ENCODE results near the gene CEP250.
"Not testable (repeated sequence)": the region's sequence is repeated elsewhere in the genome, so short reads cannot be mapped to it uniquely, and the experiment has no call there.

CEP250 gene

DNA sequence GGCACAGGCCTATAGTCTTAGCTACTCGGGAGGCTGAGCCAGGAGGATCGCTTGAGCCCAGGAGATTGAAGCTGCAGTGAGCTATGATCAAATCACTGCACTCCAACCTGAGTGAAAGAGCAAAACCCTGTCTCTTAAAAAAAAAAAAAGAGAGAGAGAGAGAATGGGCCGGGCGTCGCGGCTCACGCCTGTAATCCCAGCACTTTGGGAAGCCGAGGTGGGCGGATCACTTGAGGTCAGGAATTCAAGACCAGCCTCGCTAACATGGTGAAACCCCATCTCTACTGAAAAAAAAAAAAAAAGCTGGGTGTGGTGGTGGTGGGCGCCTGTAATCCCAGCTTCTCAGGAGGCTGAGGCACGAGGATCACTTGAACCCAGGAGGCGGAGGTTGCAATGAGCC lies 5.5 kb upstream of the CEP250 start:
- TF ChIP-seq KLF1 (tag by site-specific recombination; IDR thresholded peaks at IDR 0.05) (peak; percentile 29; the same call in 1 of the 2 replicates), EGR2 (tag by site-specific recombination; IDR thresholded peaks at IDR 0.05; ENCODE audit: low read depth) (peak; percentile 33; the same call in 1 of the 2 replicates)
- TF ChIP-seq, protein P1, sequence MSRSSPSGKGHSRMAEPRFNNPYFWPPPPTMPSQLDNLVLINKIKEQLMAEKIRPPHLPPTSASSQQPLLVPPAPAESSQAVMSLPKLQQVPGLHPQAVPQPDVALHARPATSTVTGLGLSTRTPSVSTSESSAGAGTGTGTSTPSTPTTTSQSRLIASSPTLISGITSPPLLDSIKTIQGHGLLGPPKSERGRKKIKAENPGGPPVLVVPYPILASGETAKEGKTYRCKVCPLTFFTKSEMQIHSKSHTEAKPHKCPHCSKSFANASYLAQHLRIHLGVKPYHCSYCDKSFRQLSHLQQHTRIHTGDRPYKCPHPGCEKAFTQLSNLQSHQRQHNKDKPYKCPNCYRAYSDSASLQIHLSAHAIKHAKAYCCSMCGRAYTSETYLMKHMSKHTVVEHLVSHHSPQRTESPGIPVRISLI (tag by site-specific recombination; IDR thresholded peaks at IDR 0.05): peak; percentile 62; the same call in 1 of the 2 replicates
- H3K9me3 ChIP-seq (ENCODE audit: control insufficient read depth, insufficient read depth, low read depth, low read length); H3K4me3 ChIP-seq (ENCODE audit: low read depth, low read length); H3K27ac ChIP-seq (ENCODE audit: extremely low read depth, low read depth, low read length); H3K36me3 ChIP-seq (ENCODE audit: control insufficient read depth in 2 of 2, insufficient read depth in 1 of 2, low read length in 2 of 2); H3K4me1 ChIP-seq (ENCODE audit: control insufficient read depth, insufficient read depth, low read length): not testable (repeated sequence)
- ChIA-PET POLR2A (interaction anchor here (0.6 to 0.9 kb wide), 3 partner anchors 63 to 160 kb away, joined by 3 to 4 read pairs (median 4); no protein-coding TSS in a partner anchor), CTCF (interaction anchor here (0.6 to 7.4 kb wide), 6 partner anchors 10 to 505 kb away, joined by 3 to 90 read pairs (median 4); no protein-coding TSS in a partner anchor)

DNA sequence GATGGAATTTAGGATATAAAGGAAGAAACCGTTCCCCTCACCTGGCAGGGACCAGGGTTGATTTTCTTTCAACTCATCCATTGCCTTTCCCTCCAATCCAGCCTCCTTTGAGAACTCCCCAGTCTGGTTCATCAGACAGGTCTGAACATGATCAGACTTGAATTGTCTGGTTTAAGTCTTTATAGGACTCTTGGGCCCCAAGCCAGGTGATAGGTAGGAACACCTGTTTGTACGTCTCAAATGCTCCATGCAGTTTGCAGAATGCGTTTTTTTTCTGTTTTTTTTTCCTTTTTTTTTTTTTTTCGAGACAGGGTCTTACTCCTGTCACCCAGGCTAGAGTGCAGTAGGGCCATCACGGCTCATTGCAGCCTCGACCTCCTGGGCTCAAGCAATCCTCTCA lies 4.1 kb upstream of the CEP250 start:
- ChIA-PET CTCF (interaction anchor here (3.1 kb wide), 1 partner anchor 13 kb away, joined by 12 read pairs; the partner anchor contains the start of gene GDF5), POLR2A (interaction anchor here (0.6 kb wide), 1 partner anchor 239 kb away, joined by 5 read pairs; no protein-coding TSS in a partner anchor)
- Histone ChIP-seq H3K9me3 (ENCODE audit: control insufficient read depth, insufficient read depth, low read depth, low read length) (no peaks in the 10 kb centered on the region), H3K36me3 (ENCODE audit: control insufficient read depth in 2 of 2, insufficient read depth in 1 of 2, low read length in 2 of 2) (no peaks in the 10 kb centered on the region; a peak in 1 of 3 replicates), H3K4me3 (ENCODE audit: low read depth, low read length) (no peak overlapping the region), H3K27ac (ENCODE audit: extremely low read depth, low read depth, low read length) (no peak overlapping the region), H3K4me1 (ENCODE audit: control insufficient read depth, insufficient read depth, low read length) (no peaks in the 10 kb centered on the region)
- TF ChIP-seq ZNF10 (tag by site-specific recombination; IDR thresholded peaks at IDR 0.05) (no peak), ZBTB20 (tag by site-specific recombination; IDR thresholded peaks at IDR 0.05) (peak; percentile 2; the same call in 1 of the 2 replicates), ZNF600 (tag by site-specific recombination; IDR thresholded peaks at IDR 0.05) (no peak), ZNF274 (IDR thresholded peaks at IDR 0.05; ENCODE audit: low read length) (no peak), ZNF274 (tag by site-specific recombination; IDR thresholded peaks at IDR 0.05; ENCODE audit: borderline replicate concordance) (no peak), SCRT2 (tag by site-specific recombination; IDR thresholded peaks at IDR 0.05) (0 out of 2 replicates have a peak, but pooled peaks have one; percentile 40), ZNF311 (tag by site-specific recombination; IDR thresholded peaks at IDR 0.05; ENCODE audit: borderline replicate concordance) (no peak)
- TF ChIP-seq, protein P1 (tag by site-specific recombination; IDR thresholded peaks at IDR 0.05): peak; percentile 58; the same call in 1 of the 2 replicates
- TF ChIP-seq, protein P2, sequence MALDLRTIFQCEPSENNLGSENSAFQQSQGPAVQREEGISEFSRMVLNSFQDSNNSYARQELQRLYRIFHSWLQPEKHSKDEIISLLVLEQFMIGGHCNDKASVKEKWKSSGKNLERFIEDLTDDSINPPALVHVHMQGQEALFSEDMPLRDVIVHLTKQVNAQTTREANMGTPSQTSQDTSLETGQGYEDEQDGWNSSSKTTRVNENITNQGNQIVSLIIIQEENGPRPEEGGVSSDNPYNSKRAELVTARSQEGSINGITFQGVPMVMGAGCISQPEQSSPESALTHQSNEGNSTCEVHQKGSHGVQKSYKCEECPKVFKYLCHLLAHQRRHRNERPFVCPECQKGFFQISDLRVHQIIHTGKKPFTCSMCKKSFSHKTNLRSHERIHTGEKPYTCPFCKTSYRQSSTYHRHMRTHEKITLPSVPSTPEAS (tag by site-specific recombination; IDR thresholded peaks at IDR 0.05): no peak

DNA sequence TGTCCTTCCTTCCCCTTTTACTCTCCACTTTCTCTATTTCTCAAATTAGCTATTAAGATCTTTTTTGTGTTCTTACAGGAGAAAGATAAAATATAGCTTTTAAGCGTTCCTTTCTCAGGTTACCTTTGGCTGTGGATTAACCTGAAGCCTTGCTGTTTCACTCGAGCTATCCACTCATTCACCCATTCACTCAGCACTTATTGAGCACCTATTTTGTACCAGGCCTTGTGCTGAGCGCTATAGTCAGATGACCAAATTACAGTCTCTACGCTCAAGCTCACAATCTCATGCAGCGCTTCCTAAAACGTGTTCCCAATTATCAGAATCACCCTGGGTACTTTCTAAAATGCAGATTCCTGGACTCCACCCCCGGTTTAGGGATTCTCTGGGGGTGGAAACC lies 1.8 kb upstream of the CEP250 start:
- Histone ChIP-seq H3K9me3 (ENCODE audit: control insufficient read depth, insufficient read depth, low read depth, low read length) (no peaks in the 10 kb centered on the region), H3K27ac (ENCODE audit: extremely low read depth, low read depth, low read length) (no peak overlapping the region), H3K36me3 (ENCODE audit: control insufficient read depth in 2 of 2, insufficient read depth in 1 of 2, low read length in 2 of 2) (no peaks in the 10 kb centered on the region; a peak in 1 of 3 replicates), H3K4me1 (ENCODE audit: control insufficient read depth, insufficient read depth, low read length) (no peaks in the 10 kb centered on the region), H3K4me3 (ENCODE audit: low read depth, low read length) (no peak overlapping the region)
- ChIA-PET POLR2A (interaction anchor here (1.0 to 3.1 kb wide), 2 partner anchors 13 to 169 kb away, joined by 3 to 19 read pairs; partner anchors contain the start of gene EIF6), CTCF (interaction anchor here (0.7 to 3.1 kb wide), 4 partner anchors 10 to 185 kb away, joined by 3 to 12 read pairs (median 4); partner anchors contain the start of gene GDF5)
- no peak for TF ChIP-seq SP3 (tag by site-specific recombination; IDR thresholded peaks at IDR 0.05)
- peak; percentile 84 for TF ChIP-seq ZNF664 (tag by site-specific recombination; IDR thresholded peaks at IDR 0.05)

DNA sequence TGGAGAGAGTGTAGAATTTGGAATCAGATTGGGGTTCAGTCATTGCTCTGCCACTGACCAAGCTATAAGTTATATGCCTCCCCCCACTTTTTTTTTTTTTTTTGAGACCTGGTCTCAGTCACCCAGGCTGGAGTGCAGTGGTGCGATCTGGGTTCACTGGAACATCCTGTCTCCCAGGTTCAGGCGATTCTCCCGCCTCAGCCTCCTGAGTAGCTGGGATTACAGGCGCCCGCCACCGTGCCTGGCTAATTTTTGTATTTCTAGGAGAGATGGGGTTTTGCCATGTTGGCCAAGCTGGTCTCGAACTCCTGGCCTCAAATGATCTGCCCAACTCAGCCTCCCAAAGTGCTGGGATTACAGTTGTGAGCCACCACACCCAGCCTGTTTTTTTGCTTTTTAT lies 1.3 kb downstream of the CEP250 start:
- POLR2A ChIA-PET: interaction anchor here (0.5 to 2.8 kb wide), 4 partner anchors 13 to 151 kb away, joined by 3 to 15 read pairs (median 12); no protein-coding TSS in a partner anchor
- H3K9me3 ChIP-seq (ENCODE audit: control insufficient read depth, insufficient read depth, low read depth, low read length); H3K4me3 ChIP-seq (ENCODE audit: low read depth, low read length); H3K27ac ChIP-seq (ENCODE audit: extremely low read depth, low read depth, low read length); H3K4me1 ChIP-seq (ENCODE audit: control insufficient read depth, insufficient read depth, low read length): not testable (repeated sequence)
- CTCF ChIA-PET: interaction anchor here (0.7 to 3.0 kb wide), 5 partner anchors 9 to 152 kb away, joined by 3 to 8 read pairs (median 6); no protein-coding TSS in a partner anchor
- peaks cover 0 to 20% of the 10 kb centered on the region in 2 experiments; a peak in 1 of 3 replicates for H3K36me3 ChIP-seq (ENCODE audit: control insufficient read depth in 2 of 2, insufficient read depth in 1 of 2, low read length in 2 of 2)

Measured in HEK293 (cell line).